KOPT-K1 (cell line): Measurements from ENCODE around the gene BRMS1.
A peak's percentile ranks its signal among the peaks of the same experiment; 100 is the strongest.

Experiments used
- H3K27ac ChIP-seq: fragments of 200-600 bp; sonication (generic); 2 replicates; pipeline ENCODE4 v1.5.1; 2016; ENCODE audit warnings: antibody characterized with exemption, mild to moderate bottlenecking, low read depth, low read length; ENCODE audit not compliant: poor library complexity, severe bottlenecking
- H3K36me3 ChIP-seq: fragments of 200-600 bp; sonication (generic); 2 replicates; pipeline ENCODE4 v1.5.1; 2017; ENCODE audit warnings: antibody characterized with exemption, mild to moderate bottlenecking, low read length, moderate library complexity; ENCODE audit not compliant: insufficient read depth
- H3K9me3 ChIP-seq: fragments of 200-600 bp; sonication (generic); 2 replicates; pipeline ENCODE4 v1.5.1; 2017; ENCODE audit warnings: antibody characterized with exemption, low read length, mild to moderate bottlenecking; ENCODE audit not compliant: insufficient read depth, poor library complexity, severe bottlenecking

Gene BRMS1

GRCh38 chr11:66293777-66294625 lies 50.9 kb downstream of the BRMS1 start:
- Histone ChIP-seq H3K27ac (no peak overlapping the region), H3K9me3 (no peaks in the 10 kb centered on the region), H3K36me3 (no peaks in the 10 kb centered on the region)

- Histone ChIP-seq H3K27ac (no peak overlapping the region), H3K9me3 (no peaks in the 10 kb centered on the region), H3K36me3 (no peaks in the 10 kb centered on the region)
Observed at GRCh38 chr11:66293352-66293751, 51.6 kb downstream of the BRMS1 start.

DNA sequence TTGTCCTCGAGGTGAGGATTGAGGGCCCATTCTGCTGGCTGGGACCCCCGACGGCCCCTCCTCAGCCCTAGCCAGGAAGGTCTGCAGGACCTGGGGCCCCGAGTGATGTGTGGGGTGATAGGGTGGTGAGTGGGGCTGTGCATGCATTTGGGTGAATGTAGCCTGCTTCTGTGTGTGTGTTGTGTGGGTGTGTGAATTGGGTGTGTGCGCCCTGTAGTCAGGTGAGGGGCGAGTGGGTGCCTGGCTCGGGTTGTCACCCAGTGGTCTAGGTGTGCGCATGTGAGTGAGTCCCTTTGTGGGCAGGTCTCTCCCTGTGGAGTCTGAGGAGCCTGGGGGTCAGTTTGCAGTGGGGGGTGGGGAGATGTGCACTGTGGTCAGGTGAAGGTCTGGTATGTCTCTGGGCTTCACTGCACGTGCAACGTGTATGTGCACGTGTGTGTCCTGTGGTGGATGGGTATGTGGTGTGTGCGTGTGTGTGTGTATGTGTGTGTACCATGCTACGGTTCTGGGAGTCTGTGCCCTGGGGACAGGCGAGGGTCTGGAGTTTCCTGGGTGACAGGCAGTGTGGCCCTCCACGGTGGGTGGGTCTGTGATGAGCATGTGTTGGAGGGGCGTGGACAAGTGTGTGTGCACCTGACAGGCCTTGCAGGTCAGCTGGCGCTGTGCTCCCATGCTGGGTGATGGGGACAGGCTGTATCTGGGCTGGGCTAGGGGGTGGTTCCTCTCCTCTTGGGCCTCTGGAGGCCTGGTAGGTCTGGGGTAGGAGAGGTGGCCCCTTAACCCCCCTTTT lies 52.2 kb downstream of the BRMS1 start:
- no peak overlapping the region for H3K27ac ChIP-seq
- H3K36me3 ChIP-seq = no peaks in the 10 kb centered on the region
- no peaks in the 10 kb centered on the region for H3K9me3 ChIP-seq

- H3K27ac ChIP-seq = no peak within 1 kb of the TSS
- H3K36me3 ChIP-seq = no peaks in the 10 kb centered on the region
- H3K9me3 ChIP-seq = no peaks in the 10 kb centered on the region
Observed at GRCh38 chr11:66291706-66292542, 53.0 kb downstream of the BRMS1 start, which contains the start of gene TMEM151A. Gene TMEM151A, plus strand, starts transcription at chr11:66291894. Its CDS starts 120 bp downstream, at chr11:66292014.

DNA sequence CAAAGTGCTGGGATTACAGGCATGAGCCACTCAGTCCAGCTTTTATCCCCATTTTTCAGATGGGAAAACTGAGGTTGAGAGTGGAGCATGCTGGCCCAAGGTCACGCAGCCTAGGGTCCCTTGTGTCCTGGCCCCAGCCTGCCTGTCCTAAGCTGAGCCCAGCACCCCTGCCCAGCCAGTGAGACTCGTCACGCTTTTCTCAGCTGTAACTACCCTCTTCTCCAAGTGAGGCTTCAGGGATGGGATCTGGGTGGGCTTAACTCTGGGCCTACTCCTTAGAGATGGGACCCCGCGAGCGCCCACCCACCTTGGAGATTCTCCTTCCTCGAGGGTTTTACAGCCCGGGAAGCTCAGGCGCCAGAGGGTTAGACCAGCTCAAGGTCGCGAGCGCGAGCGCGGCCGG lies 53.6 kb downstream of the BRMS1 start:
- Histone ChIP-seq H3K27ac (no peak overlapping the region), H3K9me3 (no peaks in the 10 kb centered on the region)

DNA sequence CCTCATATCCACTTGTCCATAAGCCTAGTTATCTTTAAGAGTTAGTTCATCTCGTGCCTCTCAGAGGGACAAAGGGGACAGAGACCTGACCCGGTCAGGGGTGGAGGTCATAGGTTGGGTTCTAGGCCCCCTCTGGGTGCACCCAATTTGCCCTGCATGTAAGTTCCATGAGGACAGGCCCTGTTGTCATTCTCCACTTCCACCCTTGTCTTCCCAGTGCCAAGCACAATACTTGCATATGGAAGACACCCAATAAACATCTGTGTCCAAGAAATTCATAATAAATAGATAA lies 54.6 kb downstream of the BRMS1 start:
- Histone ChIP-seq H3K36me3 (peaks cover 3% of the 10 kb centered on the region; the same call in 1 of the 2 replicates), H3K9me3 (no peaks in the 10 kb centered on the region), H3K27ac (no peak overlapping the region)

More for the DNA sequence above, 53.6 kb downstream of the BRMS1 start:
- H3K36me3 ChIP-seq = no peaks in the 10 kb centered on the region

DNA sequence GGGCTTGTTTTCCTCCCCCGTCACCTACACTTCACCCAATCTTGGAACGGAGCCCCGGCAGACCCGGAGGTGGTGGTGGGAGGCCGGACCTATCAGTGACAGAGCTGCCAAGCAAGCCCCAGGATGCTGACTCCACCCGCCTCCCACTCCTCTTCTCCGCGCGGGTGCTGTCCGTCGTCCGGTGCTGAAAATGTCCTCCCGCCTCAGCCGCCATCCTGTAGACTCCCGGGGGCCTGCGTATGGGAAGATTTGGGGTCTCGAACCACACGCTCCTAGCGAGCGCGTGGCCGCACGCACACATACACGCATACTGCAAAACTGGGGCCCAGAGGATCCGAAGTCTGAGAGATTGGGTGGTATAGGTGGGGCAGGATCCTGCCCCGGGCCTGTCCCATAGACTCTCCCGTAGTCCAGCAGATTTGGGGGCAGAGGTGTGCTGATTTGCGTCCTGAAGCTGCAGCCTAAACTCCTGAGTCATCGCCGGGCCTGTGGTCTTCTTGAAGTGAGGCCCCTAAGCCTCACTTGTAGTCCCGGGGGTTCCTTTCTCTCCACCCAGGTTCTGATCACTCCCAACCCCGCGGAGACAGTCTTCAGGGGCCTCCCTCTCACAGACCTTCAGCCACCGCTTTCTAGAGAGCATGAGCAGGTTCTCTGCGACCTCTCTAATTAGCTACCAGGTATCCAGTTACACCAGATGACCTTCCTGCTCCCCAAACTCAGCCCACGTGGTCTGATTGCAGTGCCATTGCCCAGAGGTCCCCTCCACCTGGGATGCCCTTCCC lies 55.2 kb downstream of the BRMS1 start:
- H3K36me3 ChIP-seq = peaks cover 8% of the 10 kb centered on the region; the same call in 1 of the 2 replicates
- no peaks in the 10 kb centered on the region for H3K9me3 ChIP-seq
- peak overlapping the region; percentile 39 for H3K27ac ChIP-seq

GRCh38 chr11:66288671-66289547 lies 56.0 kb downstream of the BRMS1 start, which contains the start of gene YIF1A:
Gene YIF1A, minus strand, starts transcription at chr11:66289143. Its CDS starts 158 bp downstream, at chr11:66288985.
- no peaks in the 10 kb centered on the region for H3K9me3 ChIP-seq
- peaks cover 13% of the 10 kb centered on the region; the same call in 1 of the 2 replicates for H3K36me3 ChIP-seq
- H3K27ac ChIP-seq = peak within 1 kb of the TSS; percentile 69

DNA sequence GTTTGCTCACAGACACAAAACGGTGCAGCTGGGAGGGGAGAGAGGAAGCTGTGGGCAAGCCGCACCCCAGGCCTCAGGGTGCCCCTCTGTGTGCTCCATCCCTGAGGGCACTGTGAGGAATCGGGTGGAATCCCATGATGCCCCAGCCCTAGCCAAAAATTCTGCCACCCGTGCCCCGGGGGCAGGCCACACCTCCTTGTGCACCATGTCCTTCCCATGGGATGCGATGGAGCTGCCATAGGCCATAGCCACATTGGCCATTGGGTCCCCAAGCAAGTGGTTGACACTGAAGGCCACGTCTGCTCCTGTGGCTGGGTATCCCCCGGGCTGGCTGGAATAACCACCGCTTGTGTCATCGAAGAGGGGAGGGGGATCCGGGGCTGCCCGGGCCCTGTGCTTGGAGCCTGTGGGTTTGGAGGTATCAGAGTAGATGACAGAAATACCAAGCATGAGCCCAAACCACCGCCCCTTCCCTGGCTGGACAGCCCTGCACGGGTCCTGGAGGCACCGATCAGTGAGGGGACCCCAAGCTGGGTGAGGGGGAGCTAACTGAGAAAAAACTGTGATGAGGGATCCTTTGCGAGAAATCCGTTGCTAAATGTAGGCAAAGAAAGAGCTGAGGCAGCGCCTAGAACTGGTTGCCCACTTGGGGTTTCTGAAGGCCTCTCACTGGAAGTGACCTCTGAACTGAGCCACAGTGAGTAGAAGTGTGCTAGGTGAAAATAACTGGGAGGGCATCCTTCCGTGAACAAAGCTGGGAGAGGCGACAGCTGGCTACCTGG lies 56.8 kb downstream of the BRMS1 start:
- H3K9me3 ChIP-seq = no peaks in the 10 kb centered on the region
- H3K27ac ChIP-seq = peak overlapping the region; percentile 69
- H3K36me3 ChIP-seq = peaks cover 13% of the 10 kb centered on the region; the same call in 1 of the 2 replicates
